ENCODE measurements around the gene BICC1. TPM values are rescaled to one million over a fixed set of nuclear protein-coding genes. Genes with fewer than 3 reads are reported as not detected.

Gene BICC1
- total RNA-seq, 1 donor from 2014 or later: 0.12 TPM

- peaks cover 5% of the 10 kb centered on the region for H3K36me3 Mint-ChIP-seq (ENCODE audit: unreplicated experiment)
- H3K9me3 Mint-ChIP-seq (ENCODE audit: unreplicated experiment): peaks cover 4% of the 10 kb centered on the region
- DNase-seq: no peak
- H3K4me3 Mint-ChIP-seq (ENCODE audit: unreplicated experiment): no peak overlapping the region
- no peak for TF ChIP-seq CTCF (IDR thresholded peaks at IDR 0.05; ENCODE audit: partially characterized antibody, unreplicated experiment)
- H3K27ac Mint-ChIP-seq (ENCODE audit: unreplicated experiment): no peak overlapping the region
- peaks cover 5% of the 10 kb centered on the region for H3K4me1 Mint-ChIP-seq (ENCODE audit: low read depth, unreplicated experiment)
- peaks cover 3% of the 10 kb centered on the region for H3K27me3 Mint-ChIP-seq (ENCODE audit: unreplicated experiment)
Measured at GRCh38 chr10:58859526-58859925, 346.9 kb downstream of the BICC1 start.

- H3K27me3 Mint-ChIP-seq (ENCODE audit: unreplicated experiment): no peaks in the 10 kb centered on the region
Measured at GRCh38 chr10:58867683-58868082, 355.0 kb downstream of the BICC1 start.

DNA sequence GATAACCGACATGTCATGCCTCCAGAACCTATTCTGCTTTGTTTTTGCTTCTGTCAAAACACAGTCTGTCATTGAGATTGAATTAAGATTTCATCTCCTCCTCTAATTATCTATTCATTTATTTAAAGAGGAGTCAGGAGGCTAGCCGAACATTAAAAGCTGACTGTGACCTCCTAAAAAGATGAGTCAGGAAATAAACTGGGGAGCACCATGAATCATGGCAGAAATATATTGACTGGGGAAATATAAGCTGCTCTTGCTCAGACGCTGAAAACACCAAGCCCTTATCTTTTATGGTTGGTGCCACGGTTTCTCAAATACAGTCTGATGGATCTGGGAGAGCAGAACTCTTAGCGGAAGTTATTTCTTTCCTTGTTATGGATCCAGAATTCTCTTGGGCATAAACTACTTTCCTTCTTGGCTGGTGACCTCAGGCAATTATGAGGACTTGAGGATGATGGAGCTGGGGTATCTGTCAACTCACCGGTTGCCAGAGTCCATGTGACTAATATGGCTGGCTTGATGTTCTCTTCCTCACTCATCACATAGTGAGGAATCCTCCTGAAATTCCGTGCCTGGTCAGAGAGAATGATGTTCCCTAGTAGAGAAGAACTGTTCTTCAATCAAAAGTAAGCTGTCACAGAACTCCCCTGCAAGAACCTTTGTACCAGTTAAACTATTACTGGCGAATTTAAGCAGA is 356.2 kb downstream of the BICC1 start:
- Mint-ChIP-seq H3K4me1 (ENCODE audit: low read depth, unreplicated experiment) (no peaks in the 10 kb centered on the region), H3K36me3 (ENCODE audit: unreplicated experiment) (no peaks in the 10 kb centered on the region), H3K9me3 (ENCODE audit: unreplicated experiment) (no peaks in the 10 kb centered on the region), H3K27me3 (ENCODE audit: unreplicated experiment) (no peaks in the 10 kb centered on the region), H3K27ac (ENCODE audit: unreplicated experiment) (no peak overlapping the region), H3K4me3 (ENCODE audit: unreplicated experiment) (no peak overlapping the region)
- DNase-seq: no peak
- no peak for TF ChIP-seq CTCF (IDR thresholded peaks at IDR 0.05; ENCODE audit: partially characterized antibody, unreplicated experiment)

More at GRCh38 chr10:58867683-58868082, 355.0 kb downstream of the BICC1 start:
- H3K4me3 Mint-ChIP-seq (ENCODE audit: unreplicated experiment): no peak overlapping the region
- TF ChIP-seq CTCF (IDR thresholded peaks at IDR 0.05; ENCODE audit: partially characterized antibody, unreplicated experiment): no peak
- DNase-seq: no peak
- no peak overlapping the region for H3K27ac Mint-ChIP-seq (ENCODE audit: unreplicated experiment)
- H3K9me3 Mint-ChIP-seq (ENCODE audit: unreplicated experiment): no peaks in the 10 kb centered on the region
- H3K4me1 Mint-ChIP-seq (ENCODE audit: low read depth, unreplicated experiment): no peaks in the 10 kb centered on the region
- no peaks in the 10 kb centered on the region for H3K36me3 Mint-ChIP-seq (ENCODE audit: unreplicated experiment)

GRCh38 chr10:58870070-58870469 is 357.4 kb downstream of the BICC1 start:
- no peak for DNase-seq

More at GRCh38 chr10:58870070-58870469, 357.4 kb downstream of the BICC1 start:
- no peak overlapping the region for H3K4me3 Mint-ChIP-seq (ENCODE audit: unreplicated experiment)
- no peaks in the 10 kb centered on the region for H3K36me3 Mint-ChIP-seq (ENCODE audit: unreplicated experiment)
- no peak overlapping the region for H3K27ac Mint-ChIP-seq (ENCODE audit: unreplicated experiment)
- no peaks in the 10 kb centered on the region for H3K27me3 Mint-ChIP-seq (ENCODE audit: unreplicated experiment)
- no peak for TF ChIP-seq CTCF (IDR thresholded peaks at IDR 0.05; ENCODE audit: partially characterized antibody, unreplicated experiment)
- H3K4me1 Mint-ChIP-seq (ENCODE audit: low read depth, unreplicated experiment): no peaks in the 10 kb centered on the region
- H3K9me3 Mint-ChIP-seq (ENCODE audit: unreplicated experiment): no peaks in the 10 kb centered on the region

Data from glutamatergic neuron (in vitro differentiated cells).